ENCODE measurements around the gene SEC31B.

Gene SEC31B

DNA sequence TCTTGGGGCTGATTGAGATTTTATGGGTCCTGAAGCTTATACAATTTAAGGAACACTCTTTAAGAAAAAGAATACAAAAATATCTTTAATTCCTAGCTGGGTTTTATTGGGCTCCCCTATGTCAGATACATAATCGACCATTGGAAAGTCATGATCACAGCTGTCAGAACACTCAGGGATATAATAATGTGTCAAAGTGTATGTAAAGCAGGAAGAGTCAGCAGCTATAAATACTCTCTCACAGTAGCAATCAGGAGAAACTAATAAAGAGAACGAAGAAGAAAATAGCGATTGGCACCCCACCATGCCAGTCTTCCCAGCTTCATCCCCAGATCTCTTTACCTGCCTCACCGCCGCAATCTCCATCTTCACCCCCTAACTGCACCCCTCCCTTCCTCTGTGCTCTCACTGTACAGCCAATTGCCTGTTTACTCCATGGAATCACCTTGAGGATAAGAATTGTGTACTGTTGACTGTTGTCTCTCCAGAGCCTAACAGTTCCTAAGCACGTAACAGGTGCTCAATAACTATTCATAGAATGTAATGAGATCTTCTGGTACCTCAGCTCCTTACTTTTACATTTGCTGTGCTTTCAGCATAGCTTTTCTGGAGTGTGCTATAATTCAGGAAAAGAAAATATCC lies 80.9 kb downstream of the SEC31B start:
- no peak for TF ChIP-seq CTCF (IDR thresholded peaks at IDR 0.05; ENCODE audit: low read depth, low read length, missing control alignments)
- H3K4me3 ChIP-seq (replicated peaks; ENCODE audit: low read depth, low read length): no peak overlapping the region
- no peak for DNase-seq (ENCODE audit: extremely low read depth, low read depth)

Measured in HFF-Myc (cell line).